ENCODE data around the gene SLC39A13. TPM values are rescaled to one million over a fixed set of nuclear protein-coding genes. Genes with fewer than 3 reads are reported as not detected.

SLC39A13 gene
- total RNA-seq, 2 experiments from 2014 or later: 10.0 to 10.5 TPM

GRCh38 chr11:47387944-47388696 is 20.3 kb upstream of the SLC39A13 start:
- CTCF ChIA-PET: interaction anchor here (0.6 to 9.3 kb wide), 4 partner anchors 11 to 25 kb away, joined by 3 to 91 read pairs (median 3); no protein-coding TSS in a partner anchor
- POLR2A ChIA-PET: interaction anchor here (0.6 kb wide), 1 partner anchor 900 kb away, joined by 3 read pairs; no protein-coding TSS in a partner anchor
- Mint-ChIP-seq H3K36me3 (ENCODE audit: low read depth) (no peaks in the 10 kb centered on the region), H3K27me3 (no peaks in the 10 kb centered on the region), H3K4me3 (no peak overlapping the region), H3K9me3 (no peaks in the 10 kb centered on the region), H3K4me1 (ENCODE audit: low read depth) (peaks cover 23% of the 10 kb centered on the region), H3K27ac (no peak overlapping the region)
- ATAC-seq: no peak
- intact Hi-C loops (cut with micrococcal nuclease): no loop called here
- DNase-seq: no peak
- no peak for TF ChIP-seq CTCF (IDR thresholded peaks at IDR 0.05)

GRCh38 chr11:47388697-47389576 is 19.5 kb upstream of the SLC39A13 start:
- CTCF ChIA-PET: interaction anchor here (0.8 to 9.3 kb wide), 3 partner anchors 10 to 23 kb away, joined by 3 to 91 read pairs (median 3); partner anchors contain the start of gene SPI1
- H3K27ac Mint-ChIP-seq: no peak overlapping the region
- no peak for TF ChIP-seq CTCF (IDR thresholded peaks at IDR 0.05)

GRCh38 chr11:47389577-47390421 is 18.6 kb upstream of the SLC39A13 start:
- Mint-ChIP-seq H3K27ac (no peak overlapping the region), H3K27me3 (no peaks in the 10 kb centered on the region), H3K4me1 (ENCODE audit: low read depth) (peaks cover 35% of the 10 kb centered on the region), H3K36me3 (ENCODE audit: low read depth) (no peaks in the 10 kb centered on the region), H3K9me3 (no peaks in the 10 kb centered on the region), H3K4me3 (no peak overlapping the region)
- DNase-seq: no peak
- ChIA-PET CTCF (interaction anchor here (0.8 to 9.3 kb wide), 5 partner anchors 9 to 22 kb away, joined by 3 to 91 read pairs (median 5); partner anchors contain the start of gene SPI1), POLR2A (interaction anchor here (5.7 kb wide), 1 partner anchor 14 kb away, joined by 28 read pairs; no protein-coding TSS in a partner anchor)
- TF ChIP-seq CTCF (IDR thresholded peaks at IDR 0.05): no peak
- intact Hi-C loops (cut with micrococcal nuclease): no loop called here
- peak; percentile 31 for ATAC-seq

More at GRCh38 chr11:47388697-47389576, 19.5 kb upstream of the SLC39A13 start:
- ATAC-seq: no peak
- no peaks in the 10 kb centered on the region for H3K9me3 Mint-ChIP-seq
- POLR2A ChIA-PET: no interaction called here
- no peaks in the 10 kb centered on the region for H3K36me3 Mint-ChIP-seq (ENCODE audit: low read depth)
- DNase-seq: no peak
- no peak overlapping the region for H3K4me3 Mint-ChIP-seq
- H3K4me1 Mint-ChIP-seq (ENCODE audit: low read depth): peaks cover 29% of the 10 kb centered on the region
- H3K27me3 Mint-ChIP-seq: no peaks in the 10 kb centered on the region
- intact Hi-C loops (cut with micrococcal nuclease): no loop called here

- Mint-ChIP-seq H3K9me3 (no peaks in the 10 kb centered on the region), H3K36me3 (ENCODE audit: low read depth) (no peaks in the 10 kb centered on the region), H3K4me1 (ENCODE audit: low read depth) (peaks cover 36% of the 10 kb centered on the region), H3K4me3 (no peak overlapping the region), H3K27ac (no peak overlapping the region), H3K27me3 (no peaks in the 10 kb centered on the region)
- ChIA-PET CTCF (interaction anchor here (0.8 to 9.3 kb wide), 4 partner anchors 9 to 57 kb away, joined by 3 to 91 read pairs (median 12); no protein-coding TSS in a partner anchor), POLR2A (interaction anchor here (0.6 to 5.7 kb wide), 2 partner anchors 10 to 13 kb away, joined by 3 to 28 read pairs; no protein-coding TSS in a partner anchor)
- no peak for TF ChIP-seq CTCF (IDR thresholded peaks at IDR 0.05)
- ATAC-seq: no peak
- intact Hi-C loops (cut with micrococcal nuclease): no loop called here
- DNase-seq: no peak
These were observed 18.0 kb upstream of the SLC39A13 start for GRCh38 chr11:47390422-47390760.

All from activated CD8-positive, alpha-beta T cell treated with anti-CD3 and anti-CD28 coated beads for 36 hours (primary cell).